H9 (cell line): ENCODE data around the gene LMX1A. TPM values are rescaled to one million over a fixed set of nuclear protein-coding genes. Genes with fewer than 3 reads are reported as not detected.

Experiments used
- DNase-seq: peaks from one replicate; pipeline ENCODE4 v3.0.0-alpha.2; 2017
- H2AFZ ChIP-seq: one replicate; pipeline ENCODE4 v1.6.1; 2013; ENCODE audit warnings: mild to moderate bottlenecking, low read length, control low read depth, moderate library complexity
- H2AK5ac ChIP-seq: 2 replicates; pipeline ENCODE4 v1.6.1; 2013; ENCODE audit warnings: low read length, control low read depth, mixed read lengths; ENCODE audit not compliant: insufficient read length
- H2BK120ac ChIP-seq: one replicate; pipeline ENCODE4 v1.6.1; 2013; ENCODE audit warnings: low read depth, mild to moderate bottlenecking, low read length, control low read depth, inconsistent platforms; ENCODE audit not compliant: poor library complexity, severe bottlenecking
- H2BK12ac ChIP-seq: 2 replicates; pipeline ENCODE4 v1.6.1; 2013; ENCODE audit warnings: low read length, control low read depth, mixed read lengths, low read depth; ENCODE audit not compliant: insufficient read length
- H2BK15ac ChIP-seq: 2 replicates; pipeline ENCODE4 v1.6.1; 2013; ENCODE audit warnings: low read depth, low read length, control low read depth
- H2BK20ac ChIP-seq: one replicate; pipeline ENCODE4 v1.6.1; 2013; ENCODE audit warnings: low read depth, mild to moderate bottlenecking, low read length, control low read depth, inconsistent platforms; ENCODE audit not compliant: poor library complexity, severe bottlenecking
- H2BK5ac ChIP-seq: 2 replicates; pipeline ENCODE4 v1.6.1; 2013; ENCODE audit warnings: low read length, control low read depth, mixed read lengths; ENCODE audit not compliant: insufficient read length
- H3K14ac ChIP-seq: 2 replicates; pipeline ENCODE4 v1.6.1; 2013; ENCODE audit warnings: low read length, control low read depth; ENCODE audit not compliant: insufficient read depth
- H3K18ac ChIP-seq: 2 replicates; pipeline ENCODE4 v1.6.1; 2013; ENCODE audit warnings: low read depth, mild to moderate bottlenecking, mixed read lengths, low read length, control low read depth; ENCODE audit not compliant: insufficient read length
- H3K23ac ChIP-seq: 2 replicates; pipeline ENCODE4 v1.6.1; 2013; ENCODE audit warnings: low read length, control low read depth, mixed read lengths, low read depth; ENCODE audit not compliant: insufficient read length
- H3K23me2 ChIP-seq: 2 replicates; pipeline ENCODE4 v1.6.1; 2013; ENCODE audit warnings: low read depth, mild to moderate bottlenecking, mixed read lengths, low read length, control low read depth; ENCODE audit not compliant: insufficient read length, poor library complexity, severe bottlenecking
- H3K27ac ChIP-seq: 2 replicates; pipeline ENCODE4 v1.5.1; 2013; ENCODE audit warnings: low read length, control low read depth, mixed read lengths, low read depth; ENCODE audit not compliant: insufficient read length
- H3K27me3 ChIP-seq: 2 replicates; pipeline ENCODE4 v1.6.1; 2013; ENCODE audit warnings: low read length, control low read depth, inconsistent platforms; ENCODE audit not compliant: insufficient read depth
- H3K4ac ChIP-seq: 2 replicates; pipeline ENCODE4 v1.6.1; 2013; ENCODE audit warnings: low read depth, mild to moderate bottlenecking, control low read depth, inconsistent platforms, low read length, moderate library complexity
- H3K4me1 ChIP-seq: 2 replicates; pipeline ENCODE4 v1.6.1; 2013; ENCODE audit warnings: low read length, control low read depth, inconsistent platforms; ENCODE audit not compliant: insufficient read depth
- H3K4me2 ChIP-seq: 2 replicates; pipeline ENCODE4 v1.6.1; 2013; ENCODE audit warnings: low read length, control low read depth, mixed read lengths; ENCODE audit not compliant: insufficient read length, insufficient read depth
- H3K56ac ChIP-seq: 2 replicates; pipeline ENCODE4 v1.6.1; 2013; ENCODE audit warnings: low read depth, mild to moderate bottlenecking, mixed read lengths, low read length, control low read depth; ENCODE audit not compliant: insufficient read length
- H3K79me1 ChIP-seq: 2 replicates; pipeline ENCODE4 v1.6.1; 2013; ENCODE audit warnings: low read depth, mild to moderate bottlenecking, moderate library complexity, low read length, control low read depth, inconsistent platforms; ENCODE audit not compliant: insufficient read depth, poor library complexity, severe bottlenecking
- H3K79me2 ChIP-seq: 2 replicates; pipeline ENCODE4 v1.6.1; 2013; ENCODE audit warnings: low read length, control low read depth, inconsistent platforms; ENCODE audit not compliant: insufficient read depth
- H3K9ac ChIP-seq: 2 replicates; pipeline ENCODE4 v1.6.1; 2013; ENCODE audit warnings: low read length, control low read depth, mixed read lengths; ENCODE audit not compliant: insufficient read length; ENCODE audit errors: extremely low read depth
- H3K9me3 ChIP-seq: one replicate; pipeline ENCODE4 v1.6.1; 2013; ENCODE audit warnings: low read depth, low read length, inconsistent platforms; ENCODE audit not compliant: control insufficient read depth
- H3T11ph ChIP-seq: one replicate; pipeline ENCODE4 v1.6.1; 2013; ENCODE audit warnings: mild to moderate bottlenecking, low read length, control low read depth, inconsistent platforms
- H4K20me1 ChIP-seq: one replicate; pipeline ENCODE4 v1.6.1; 2013; ENCODE audit not compliant: control insufficient read depth, insufficient read length, insufficient read depth
- H4K5ac ChIP-seq: 2 replicates; pipeline ENCODE4 v1.6.1; 2013; ENCODE audit warnings: low read depth, mild to moderate bottlenecking, mixed read lengths, low read length, control low read depth; ENCODE audit not compliant: insufficient read length
- H4K8ac ChIP-seq: replicated peaks from 2 replicates; pipeline ENCODE4 v1.6.1; 2013; ENCODE audit warnings: low read length, control low read depth, mixed read lengths, low read depth; ENCODE audit not compliant: insufficient read length
- H4K91ac ChIP-seq: 2 replicates; pipeline ENCODE4 v1.6.1; 2013; ENCODE audit warnings: low read depth, mild to moderate bottlenecking, moderate library complexity, mixed read lengths, low read length, control low read depth; ENCODE audit not compliant: insufficient read length
- H3K27ac Mint-ChIP-seq, 3 experiments: 2 replicates in 2 of 3; 3 replicates in 1 of 3; pipeline ENCODE4 v1.8.0; 2020 to 2021; ENCODE audit warnings: mixed read lengths in 3 of 3, mild to moderate bottlenecking in 1 of 3, moderate library complexity in 1 of 3
- H3K27me3 Mint-ChIP-seq: 2 replicates; pipeline ENCODE4 v1.8.0; 2021; ENCODE audit warnings: low read depth, mild to moderate bottlenecking, moderate library complexity, mixed read lengths
- H3K36me3 Mint-ChIP-seq, 3 experiments: 2 replicates in 2 of 3; 3 replicates in 1 of 3; pipeline ENCODE4 v1.8.0; 2020 to 2021; ENCODE audit warnings: low read depth in 3 of 3, mixed read lengths in 3 of 3; ENCODE audit not compliant: insufficient read depth in 1 of 3
- H3K4me1 Mint-ChIP-seq, 2 experiments: 2 replicates each; pipeline ENCODE4 v1.8.0; 2020; ENCODE audit warnings: mixed read lengths in 2 of 2
- H3K4me3 Mint-ChIP-seq, 2 experiments: 2 replicates in 1 of 2; 3 replicates in 1 of 2; pipeline ENCODE4 v1.8.0; 2020 to 2021; ENCODE audit warnings: mild to moderate bottlenecking in 2 of 2, mixed read lengths in 2 of 2, moderate library complexity in 1 of 2
- H3K9me3 Mint-ChIP-seq, 2 experiments: 2 replicates in 1 of 2; 3 replicates in 1 of 2; pipeline ENCODE4 v1.8.0; 2020; ENCODE audit warnings: mild to moderate bottlenecking in 2 of 2, mixed read lengths in 2 of 2, moderate library complexity in 1 of 2
- CTCF ChIP-seq: fragments of 200-600 bp; sonication (generic); conservative IDR thresholded peaks from 3 replicates; pipeline ENCODE4 v1.8.0; 2021; ENCODE audit warnings: antibody characterized with exemption, mild to moderate bottlenecking
- WGBS: extraction: QIAGEN DNeasy Blood & Tissue Kit; methylation state at CpG from one replicate; pipeline ENCODE4 v1.1.7; 2013; ENCODE audit warnings: missing lambda C conversion rate, low lambda C conversion rate, mixed read lengths; ENCODE audit not compliant: insufficient read length; ENCODE audit errors: extremely low coverage; 5-methylcytosine and 5-hydroxymethylcytosine counted together
- total RNA-seq: library from RNA; stranded (reverse); gene quantifications from 2 replicates; pipeline ENCODE4 v1.2.1, GENCODE V29; 2021

LMX1A gene
- total RNA-seq, 1 experiment from 2014 or later: not detected

GRCh38 chr1:165324050-165324449 lies 32.5 kb downstream of the LMX1A start:
- Mint-ChIP-seq H3K27me3 (peaks cover 28% of the 10 kb centered on the region), H3K27ac (no peak overlapping the region), H3K36me3 (no peaks in the 10 kb centered on the region), H3K4me1 (peaks cover 4 to 17% of the 10 kb centered on the region in 2 experiments), H3K4me3 (no peak overlapping the region), H3K9me3 (no peaks in the 10 kb centered on the region)
- Histone ChIP-seq H4K8ac (no peak overlapping the region), H3K4me2 (no peak overlapping the region), H3T11ph (no peak overlapping the region), H3K56ac (no peak overlapping the region), H4K5ac (no peak overlapping the region), H3K18ac (no peak overlapping the region), H3K23me2 (no peaks in the 10 kb centered on the region), H4K20me1 (no peaks in the 10 kb centered on the region), H3K79me2 (no peaks in the 10 kb centered on the region), H3K79me1 (no peaks in the 10 kb centered on the region), H2BK20ac (no peak overlapping the region), H2AFZ (no peak overlapping the region), H3K14ac (no peak overlapping the region), H3K9me3 (no peaks in the 10 kb centered on the region), H3K4me1 (no peaks in the 10 kb centered on the region), H3K27me3 (no peaks in the 10 kb centered on the region), H2AK5ac (no peak overlapping the region), H2BK12ac (no peak overlapping the region), H2BK15ac (no peak overlapping the region), H3K23ac (no peak overlapping the region), H3K9ac (no peak overlapping the region), H2BK120ac (no peak overlapping the region), H3K27ac (no peak overlapping the region), H2BK5ac (no peak overlapping the region), H4K91ac (no peak overlapping the region), H3K4ac (no peak overlapping the region)
- no peak for TF ChIP-seq CTCF
- DNase-seq: no peak
- WGBS: no CpG with 5 or more reads among the region's 5 CpGs
